Mesothelial cell of epicardium (in vitro differentiated cells): ENCODE measurements around the gene AKR1B1. TPM values are rescaled to one million over a fixed set of nuclear protein-coding genes. Genes with fewer than 3 reads are reported as not detected.

Source experiments
- DNase-seq, 2 experiments: peaks; one replicate each; pipeline ENCODE4 v3.0.0; 2021; ENCODE audit warnings: low spot score in 2 of 2; ENCODE audit not compliant: unreplicated experiment in 2 of 2
- H3K27ac Mint-ChIP-seq: 2 replicates; pipeline ENCODE4 v1.8.0; 2021; ENCODE audit warnings: mixed read lengths
- H3K27me3 Mint-ChIP-seq: 2 replicates; pipeline ENCODE4 v1.8.0; 2021; ENCODE audit warnings: low read depth, mixed read lengths
- H3K36me3 Mint-ChIP-seq: 2 replicates; pipeline ENCODE4 v1.8.0; 2021; ENCODE audit warnings: mixed read lengths
- H3K4me1 Mint-ChIP-seq: 2 replicates; pipeline ENCODE4 v1.8.0; 2021; ENCODE audit warnings: mixed read lengths
- H3K4me3 Mint-ChIP-seq: 2 replicates; pipeline ENCODE4 v1.8.0; 2021; ENCODE audit warnings: mild to moderate bottlenecking, moderate library complexity, mixed read lengths
- H3K9me3 Mint-ChIP-seq: 2 replicates; pipeline ENCODE4 v1.8.0; 2021; ENCODE audit warnings: mixed read lengths
- total RNA-seq: library from RNA; stranded (reverse); gene quantifications from 3 replicates; pipeline ENCODE4 v1.2.1, GENCODE V29; 2021
- TF ChIP-seq, protein P1 (sequence below): fragments of 200-600 bp; sonication (generic); IDR thresholded peaks from one replicate; pipeline ENCODE4 v1.5.0; 2021; ENCODE audit warnings: antibody characterized with exemption; ENCODE audit not compliant: unreplicated experiment

Gene AKR1B1
- total RNA-seq, 1 donor from 2014 or later: 91.9 TPM

DNA sequence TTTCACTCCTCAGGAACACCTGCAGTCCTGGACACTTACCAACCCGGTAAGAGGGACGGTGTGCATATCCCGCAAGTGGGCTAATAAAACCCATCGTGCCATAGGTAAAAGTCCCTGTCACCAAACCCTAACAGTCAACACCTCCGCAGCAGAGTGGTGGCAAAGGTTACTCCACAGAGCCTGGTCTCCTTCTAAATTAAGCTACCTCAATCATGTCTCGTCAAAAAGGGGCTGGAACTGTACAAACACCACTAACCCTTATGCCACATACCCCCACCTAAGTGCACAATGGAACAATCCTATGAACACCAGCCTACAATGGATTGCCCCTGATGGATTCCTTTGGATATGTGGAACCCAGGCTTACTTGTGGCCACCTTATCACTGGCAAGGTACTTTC lies 9.6 kb upstream of the AKR1B1 start:
- peaks cover 3% of the 10 kb centered on the region for H3K4me1 Mint-ChIP-seq
- TF ChIP-seq, protein P1, sequence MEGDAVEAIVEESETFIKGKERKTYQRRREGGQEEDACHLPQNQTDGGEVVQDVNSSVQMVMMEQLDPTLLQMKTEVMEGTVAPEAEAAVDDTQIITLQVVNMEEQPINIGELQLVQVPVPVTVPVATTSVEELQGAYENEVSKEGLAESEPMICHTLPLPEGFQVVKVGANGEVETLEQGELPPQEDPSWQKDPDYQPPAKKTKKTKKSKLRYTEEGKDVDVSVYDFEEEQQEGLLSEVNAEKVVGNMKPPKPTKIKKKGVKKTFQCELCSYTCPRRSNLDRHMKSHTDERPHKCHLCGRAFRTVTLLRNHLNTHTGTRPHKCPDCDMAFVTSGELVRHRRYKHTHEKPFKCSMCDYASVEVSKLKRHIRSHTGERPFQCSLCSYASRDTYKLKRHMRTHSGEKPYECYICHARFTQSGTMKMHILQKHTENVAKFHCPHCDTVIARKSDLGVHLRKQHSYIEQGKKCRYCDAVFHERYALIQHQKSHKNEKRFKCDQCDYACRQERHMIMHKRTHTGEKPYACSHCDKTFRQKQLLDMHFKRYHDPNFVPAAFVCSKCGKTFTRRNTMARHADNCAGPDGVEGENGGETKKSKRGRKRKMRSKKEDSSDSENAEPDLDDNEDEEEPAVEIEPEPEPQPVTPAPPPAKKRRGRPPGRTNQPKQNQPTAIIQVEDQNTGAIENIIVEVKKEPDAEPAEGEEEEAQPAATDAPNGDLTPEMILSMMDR: no peak
- peaks cover 7% of the 10 kb centered on the region for H3K36me3 Mint-ChIP-seq
- H3K4me3 Mint-ChIP-seq: no peak overlapping the region
- DNase-seq: no peak
- no peak overlapping the region for H3K27ac Mint-ChIP-seq
- H3K9me3 Mint-ChIP-seq: peaks cover 19% of the 10 kb centered on the region
- no peaks in the 10 kb centered on the region for H3K27me3 Mint-ChIP-seq

DNA sequence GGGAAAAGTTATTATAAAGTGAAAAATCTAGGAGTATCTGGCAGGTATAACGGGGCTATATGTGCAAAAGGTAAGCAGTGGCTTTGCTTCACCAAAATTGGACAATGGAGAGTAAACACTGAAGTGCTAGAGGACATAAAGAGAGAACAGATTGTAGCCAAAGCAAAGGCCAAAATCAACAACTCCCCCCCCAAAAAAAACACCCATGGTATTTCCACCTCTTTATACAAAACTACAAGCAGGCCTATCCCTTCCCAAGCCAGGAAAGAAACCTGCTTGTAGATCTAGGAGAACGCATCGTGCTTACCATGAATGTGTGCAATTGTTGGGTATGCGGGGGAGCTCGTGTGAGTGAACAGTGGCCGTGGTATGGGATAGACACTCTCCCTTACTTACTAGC lies 9.2 kb upstream of the AKR1B1 start:
- no peak for DNase-seq
- peaks cover 7% of the 10 kb centered on the region for H3K36me3 Mint-ChIP-seq
- H3K4me3 Mint-ChIP-seq: no peak overlapping the region
- peaks cover 3% of the 10 kb centered on the region for H3K4me1 Mint-ChIP-seq
- no peaks in the 10 kb centered on the region for H3K27me3 Mint-ChIP-seq
- H3K27ac Mint-ChIP-seq: no peak overlapping the region
- TF ChIP-seq, protein P1: no peak
- peaks cover 19% of the 10 kb centered on the region for H3K9me3 Mint-ChIP-seq

- no peak for DNase-seq
- TF ChIP-seq, protein P1: no peak
- no peaks in the 10 kb centered on the region for H3K27me3 Mint-ChIP-seq
- H3K4me3 Mint-ChIP-seq: no peak overlapping the region
- peaks cover 19% of the 10 kb centered on the region for H3K9me3 Mint-ChIP-seq
- H3K36me3 Mint-ChIP-seq: peaks cover 7% of the 10 kb centered on the region
- no peaks in the 10 kb centered on the region for H3K4me1 Mint-ChIP-seq
- no peak overlapping the region for H3K27ac Mint-ChIP-seq
Observed at GRCh38 chr7:134465491-134465890, 6.6 kb upstream of the AKR1B1 start.

- TF ChIP-seq, protein P1: no peak
- Mint-ChIP-seq H3K9me3 (peaks cover 19% of the 10 kb centered on the region), H3K27ac (no peak overlapping the region)
Observed at GRCh38 chr7:134464496-134464895, 5.6 kb upstream of the AKR1B1 start.

DNA sequence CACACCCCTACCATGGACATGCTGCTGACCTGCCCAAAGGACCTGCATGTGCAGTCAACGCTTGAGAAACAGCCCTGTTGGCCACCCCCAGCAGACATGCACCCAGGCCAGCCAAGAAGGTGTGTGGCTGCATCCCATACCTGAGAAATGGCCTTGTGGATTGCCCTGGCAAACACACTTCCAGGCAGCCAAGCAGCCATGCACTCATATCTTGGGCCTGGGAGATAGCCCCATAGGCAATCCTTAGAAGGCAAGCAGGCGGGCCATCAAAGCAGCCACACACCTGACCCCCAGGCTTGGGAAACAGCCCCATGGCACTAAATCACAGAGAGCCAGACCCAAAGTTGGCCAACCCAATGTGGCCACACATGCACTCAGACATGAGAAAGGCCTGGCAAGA lies 4.9 kb upstream of the AKR1B1 start:
- Mint-ChIP-seq H3K36me3 (peaks cover 7% of the 10 kb centered on the region), H3K4me1 (peaks cover 2% of the 10 kb centered on the region), H3K9me3 (peaks cover 19% of the 10 kb centered on the region), H3K27ac (no peak overlapping the region), H3K27me3 (no peaks in the 10 kb centered on the region), H3K4me3 (no peak overlapping the region)
- no peak for DNase-seq
- TF ChIP-seq, protein P1: no peak

More at GRCh38 chr7:134464496-134464895, 5.6 kb upstream of the AKR1B1 start:
- DNase-seq: no peak
- Mint-ChIP-seq H3K27me3 (no peaks in the 10 kb centered on the region), H3K4me3 (no peak overlapping the region), H3K36me3 (peaks cover 7% of the 10 kb centered on the region), H3K4me1 (no peaks in the 10 kb centered on the region)
